HG02678 (cell line): ENCODE results near the gene PTER.

Source experiments
- ATAC-seq: cut with Tn5 transposase; IDR thresholded peaks from one replicate; pipeline ENCODE4 v1.9.1; 2021; ENCODE audit warnings: mild to moderate bottlenecking, moderate library complexity; ENCODE audit not compliant: unreplicated experiment

Gene PTER

DNA sequence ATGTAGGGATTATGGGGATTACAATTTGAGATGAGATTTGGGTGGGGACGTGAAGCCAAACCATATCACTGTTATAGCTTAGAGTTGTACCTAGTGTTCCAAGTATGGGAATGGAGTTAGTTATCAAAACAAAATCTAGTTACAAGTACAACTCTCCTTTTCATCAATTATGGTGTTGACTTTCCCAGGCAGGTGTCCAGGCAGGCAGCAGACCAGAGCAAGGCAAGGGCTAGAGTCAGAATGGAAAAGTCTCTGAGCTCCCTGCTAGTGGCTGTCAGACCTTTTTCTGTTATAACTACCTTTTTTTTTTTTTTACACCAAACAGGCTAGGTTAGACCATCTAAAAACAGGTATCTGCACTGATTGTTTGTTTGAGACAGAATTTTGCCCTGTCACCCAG is 29.2 kb downstream of the PTER start:
- no peak for ATAC-seq

DNA sequence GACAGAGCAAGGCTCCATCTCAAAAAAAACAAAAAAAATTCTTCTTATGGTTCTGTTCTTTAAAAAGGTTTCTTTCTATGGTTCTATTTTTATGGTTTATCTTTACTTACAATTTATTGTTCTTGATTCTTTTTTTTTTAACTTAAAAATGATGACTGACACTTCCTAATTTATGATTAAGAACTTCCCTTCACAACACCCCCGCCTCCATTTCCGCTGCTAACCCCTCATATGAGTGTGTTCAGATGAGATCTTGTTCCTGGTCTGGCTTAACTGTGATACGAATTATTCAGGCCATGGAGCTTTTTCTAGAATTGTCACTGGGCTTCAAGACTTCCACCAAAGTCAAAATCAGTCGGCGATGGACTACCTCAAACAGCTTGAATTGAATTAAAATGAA is 33.9 kb downstream of the PTER start:
- no peak for ATAC-seq

DNA sequence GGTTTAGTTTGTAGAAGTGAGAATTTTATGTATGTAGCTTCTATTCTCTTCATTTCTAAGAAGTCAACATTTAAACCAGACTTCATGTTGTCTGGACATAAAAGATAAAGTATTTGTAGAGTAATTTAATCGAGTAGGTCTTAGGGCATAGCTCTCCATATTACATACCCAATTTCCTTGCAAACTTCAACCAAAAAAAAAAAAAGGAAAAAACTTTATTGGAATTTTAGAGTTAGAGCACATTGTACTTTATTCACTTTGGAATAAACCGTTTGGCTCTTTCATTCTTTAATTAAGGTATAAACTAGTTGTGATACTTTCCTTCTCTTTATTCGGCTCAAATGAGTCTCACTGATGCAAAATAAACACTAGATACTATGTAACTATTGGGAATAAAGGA is 36.0 kb downstream of the PTER start:
- no peak for ATAC-seq

- no peak for ATAC-seq
These were observed 40.9 kb downstream of the PTER start for GRCh38 chr10:16477757-16478156.

GRCh38 chr10:16478801-16479200 is 42.0 kb downstream of the PTER start:
- no peak for ATAC-seq

DNA sequence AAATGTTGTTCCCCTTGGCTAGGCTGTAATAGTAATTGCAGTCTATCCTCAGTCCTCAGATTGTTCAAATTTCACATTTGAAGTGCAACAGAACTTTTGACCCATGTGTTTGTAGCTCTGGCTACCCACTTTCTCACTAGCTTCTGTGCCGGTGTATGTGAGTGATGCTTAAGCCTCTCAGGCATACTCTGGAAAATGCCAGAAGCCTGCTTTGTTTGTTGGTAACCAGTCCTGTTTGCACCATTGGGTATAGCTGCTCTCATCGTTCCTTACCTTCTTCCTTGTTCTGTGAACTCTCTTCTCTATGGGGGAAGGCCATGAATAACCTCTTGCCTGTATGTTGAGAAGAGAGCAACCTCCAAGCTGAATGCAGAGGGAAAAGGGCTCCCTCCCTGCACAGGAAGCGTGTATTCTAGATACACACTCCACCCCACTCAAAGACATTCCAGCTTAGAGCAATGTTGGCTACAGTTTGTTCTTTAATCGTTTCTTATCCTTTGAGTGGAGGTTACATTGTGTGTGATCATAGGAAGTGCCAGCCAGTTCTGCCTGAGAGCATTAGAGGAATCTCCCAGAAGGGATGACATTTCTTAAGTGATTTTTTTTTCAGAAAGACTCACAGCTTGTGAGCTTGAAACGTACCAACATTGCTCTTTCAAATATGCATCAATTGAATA is 44.4 kb downstream of the PTER start:
- ATAC-seq, result no peak

GRCh38 chr10:16483241-16483917 is 46.6 kb downstream of the PTER start:
- no peak for ATAC-seq

DNA sequence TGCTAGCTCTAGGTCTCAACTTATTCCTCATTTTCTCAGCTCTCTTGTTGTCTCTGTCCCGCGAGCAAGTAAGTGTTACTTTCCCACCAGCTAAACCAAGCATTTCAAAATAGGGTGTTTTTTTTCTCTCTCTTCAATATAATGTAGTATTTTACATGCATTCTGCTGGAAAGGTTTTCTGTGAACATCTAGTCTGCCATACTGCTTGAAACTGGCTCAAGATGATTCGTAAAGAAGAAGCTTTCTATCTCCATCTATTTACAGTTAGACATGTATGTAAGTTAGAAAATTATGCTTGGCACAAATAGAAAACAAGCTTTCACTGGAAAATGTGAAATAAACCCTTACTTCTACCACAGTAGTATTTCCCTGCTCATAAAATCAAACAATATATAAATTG is 53.7 kb downstream of the PTER start:
- no peak for ATAC-seq

GRCh38 chr10:16491933-16492332 is 55.1 kb downstream of the PTER start:
- ATAC-seq, result no peak

DNA sequence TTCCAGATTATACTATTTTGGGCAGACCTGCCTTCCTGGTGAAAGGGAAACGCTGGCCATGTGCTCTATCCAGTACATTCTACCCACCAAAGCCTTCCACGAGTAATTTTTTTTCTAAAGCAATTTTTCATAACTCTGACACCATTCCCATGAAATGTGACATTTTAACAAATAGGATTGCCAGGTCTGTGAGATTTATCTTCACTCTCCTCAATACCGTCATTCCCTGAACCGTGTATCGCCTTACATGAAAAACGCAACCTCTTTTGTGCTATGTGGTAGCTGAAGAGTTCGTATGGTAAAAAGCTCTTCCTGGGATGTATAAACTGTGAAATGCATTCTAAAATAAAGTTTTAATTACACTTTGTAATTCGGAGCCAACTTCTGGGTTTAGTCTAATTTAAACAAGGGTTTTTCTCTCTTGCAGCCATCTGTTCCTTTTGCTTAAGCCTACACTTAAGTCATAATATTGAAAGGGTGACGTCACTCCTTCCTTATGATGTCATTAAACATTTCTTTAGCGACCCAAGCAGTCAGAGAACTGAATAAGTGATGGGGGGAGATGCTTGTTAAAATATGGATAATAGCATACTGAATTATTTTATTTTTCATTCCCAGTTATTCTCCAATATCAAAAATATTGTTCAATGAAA is 57.2 kb downstream of the PTER start:
- ATAC-seq, result no peak

- no peak for ATAC-seq
These were observed 61.1 kb downstream of the PTER start for GRCh38 chr10:16497911-16498310.

- no peak for ATAC-seq
These were observed 68.4 kb downstream of the PTER start for GRCh38 chr10:16505161-16505560.

GRCh38 chr10:16509996-16510395 is 73.2 kb downstream of the PTER start:
- no peak for ATAC-seq

DNA sequence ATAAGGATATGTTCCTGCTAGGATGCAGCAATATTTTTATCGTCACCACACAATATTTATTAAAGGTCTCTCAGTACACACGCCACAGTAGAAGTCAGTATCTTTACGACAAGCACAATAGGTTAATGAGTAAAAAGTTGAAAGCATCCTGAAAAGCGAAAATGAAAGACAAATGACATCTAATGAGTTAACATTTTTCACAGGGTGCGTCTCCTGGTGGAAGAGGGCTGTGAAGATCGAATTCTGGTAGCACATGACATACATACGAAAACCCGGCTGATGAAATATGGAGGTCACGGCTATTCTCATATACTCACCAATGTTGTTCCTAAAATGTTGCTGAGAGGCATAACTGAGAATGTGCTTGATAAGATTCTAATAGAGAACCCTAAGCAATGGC is 74.0 kb downstream of the PTER start:
- ATAC-seq, result no peak

DNA sequence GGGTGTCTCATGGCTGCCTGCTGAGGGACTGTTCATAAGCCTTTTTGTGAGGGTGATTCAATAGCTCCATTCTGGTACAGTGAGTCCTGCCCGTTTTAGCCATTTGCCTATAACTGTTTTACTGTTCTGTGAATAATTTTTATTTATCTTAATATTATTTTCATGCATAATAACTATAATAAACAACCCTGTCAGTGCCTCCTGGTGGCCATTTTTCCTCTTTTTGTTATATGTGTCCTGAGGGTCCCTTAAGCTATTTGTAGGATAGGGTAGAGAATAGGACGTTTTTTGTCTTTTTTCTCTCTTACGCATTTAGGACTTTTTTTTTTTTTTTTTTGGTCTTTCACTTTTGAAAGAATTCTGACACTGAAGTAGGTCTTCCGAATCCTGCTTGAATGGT is 82.0 kb downstream of the PTER start:
- ATAC-seq, result no peak

- ATAC-seq, result no peak
These were observed 82.6 kb downstream of the PTER start for GRCh38 chr10:16519250-16519907.

DNA sequence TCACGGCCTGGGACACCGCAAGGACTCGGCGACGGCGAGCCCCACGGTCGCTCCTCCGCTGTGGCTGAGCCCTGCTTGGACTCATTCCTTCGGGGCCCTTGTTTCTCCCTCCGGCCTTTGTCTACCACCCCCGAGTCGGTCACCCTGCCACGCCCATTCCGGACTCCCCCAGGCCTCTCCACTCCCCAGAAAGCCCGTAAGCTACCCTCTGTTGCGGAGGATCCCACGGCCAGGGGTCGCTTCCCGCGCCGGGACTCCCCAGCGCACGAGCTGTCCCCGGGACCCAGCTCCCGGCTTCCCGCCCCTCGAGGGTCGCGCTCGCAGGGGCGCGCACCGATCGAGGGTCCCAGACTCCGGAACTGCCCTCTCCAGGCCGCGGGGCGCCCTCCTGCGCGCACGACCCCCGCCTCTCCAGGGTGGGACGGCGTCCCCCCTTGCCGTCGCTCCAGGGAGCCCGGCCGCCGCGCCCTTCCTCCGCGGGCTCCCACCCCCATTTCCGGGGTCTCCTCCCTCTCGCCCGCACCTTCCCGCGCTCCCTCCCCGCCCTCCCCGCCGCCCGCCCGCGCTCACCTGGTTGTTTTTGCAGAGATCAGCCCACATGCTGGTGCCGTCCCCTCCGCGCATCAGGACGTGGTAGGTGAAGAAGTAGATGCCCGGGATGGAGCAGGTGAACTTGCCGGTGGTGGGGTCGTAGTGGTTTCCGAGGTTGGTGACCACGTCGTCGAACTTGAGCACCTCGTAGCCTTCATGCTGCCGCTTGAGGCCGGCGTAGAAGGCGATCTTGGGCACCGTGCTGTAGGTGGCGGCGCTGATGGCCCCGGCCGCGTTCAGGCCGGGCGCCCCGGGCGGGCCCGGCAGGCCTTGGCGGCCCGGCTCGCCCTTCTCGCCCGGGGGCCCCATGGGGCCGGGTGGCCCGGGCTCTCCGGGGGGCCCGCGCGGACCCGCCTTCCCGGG is 83.4 kb downstream of the PTER start:
- peak; percentile 28 for ATAC-seq

- peak; percentile 52 for ATAC-seq
These were observed 84.1 kb downstream of the PTER start for GRCh38 chr10:16520900-16521299.

DNA sequence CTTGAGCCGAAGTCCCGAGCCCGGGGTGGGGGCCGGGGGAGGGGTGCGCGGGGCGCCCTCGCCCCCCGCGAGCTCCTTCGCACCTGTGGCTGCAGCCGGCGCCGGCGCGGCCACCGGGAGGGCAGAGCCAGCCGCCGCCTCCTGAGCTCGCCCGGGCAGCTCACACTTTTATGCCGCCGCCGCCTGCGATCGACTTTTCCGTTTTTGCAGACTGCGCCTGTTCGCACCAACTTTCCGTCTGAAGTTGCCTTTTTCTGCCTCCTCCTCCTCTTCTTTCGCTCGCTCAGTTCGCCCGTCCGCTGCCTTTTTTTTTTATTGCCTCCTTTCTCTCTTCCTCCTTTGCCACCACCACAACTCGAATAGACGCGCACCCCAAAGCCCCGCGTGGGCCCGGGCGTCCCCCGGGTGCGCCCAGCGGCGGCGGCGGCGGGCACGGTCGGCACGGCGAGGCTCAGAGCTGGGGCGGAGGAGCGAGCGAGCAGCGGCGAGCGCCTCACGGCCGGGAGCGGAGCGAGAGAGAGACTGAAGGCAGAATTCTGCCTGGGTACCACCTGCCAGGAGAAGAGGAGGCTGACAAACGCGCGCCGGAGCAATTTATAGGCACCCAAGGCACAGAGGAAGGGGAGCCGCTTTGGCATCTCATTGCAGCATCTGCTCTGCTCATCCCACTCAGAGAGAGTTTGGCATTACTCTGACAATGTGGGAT is 84.7 kb downstream of the PTER start, which contains the start of gene C1QL3:
C1QL3 (minus strand) TSS at position 569 of the 706 bp plus-strand sequence. CDS start 814 bp downstream, outside the sequence.
- peak; percentile 46 for ATAC-seq

GRCh38 chr10:16527452-16527851 is 90.6 kb downstream of the PTER start:
- no peak for ATAC-seq
